Measurements from ENCODE around the gene TMEM248. TPM values are rescaled to one million over a fixed set of nuclear protein-coding genes. Genes with fewer than 3 reads are reported as not detected.
"Not testable (repeated sequence)": the region's sequence is repeated elsewhere in the genome, so short reads cannot be mapped to it uniquely, and the experiment has no call there.

Gene TMEM248
- total RNA-seq, 1 donor from 2014 or later, result 117 TPM

- DNase-seq (ENCODE audit: extremely low read depth, low read depth, low spot score), result peak; percentile 95
Measured at GRCh38 chr7:66995050-66995776, 74.2 kb downstream of the TMEM248 start, which contains the start of gene SBDS. SBDS (minus strand) TSS chr7:66995586; CDS start chr7:66995417, 169 bp downstream.

GRCh38 chr7:66996444-66997191 is 75.6 kb downstream of the TMEM248 start, which contains the start of gene TYW1:
TYW1 (plus strand) TSS chr7:66996833; CDS start chr7:66996979, 146 bp downstream.
- DNase-seq (ENCODE audit: extremely low read depth, low read depth, low spot score), result peak; percentile 92

DNA sequence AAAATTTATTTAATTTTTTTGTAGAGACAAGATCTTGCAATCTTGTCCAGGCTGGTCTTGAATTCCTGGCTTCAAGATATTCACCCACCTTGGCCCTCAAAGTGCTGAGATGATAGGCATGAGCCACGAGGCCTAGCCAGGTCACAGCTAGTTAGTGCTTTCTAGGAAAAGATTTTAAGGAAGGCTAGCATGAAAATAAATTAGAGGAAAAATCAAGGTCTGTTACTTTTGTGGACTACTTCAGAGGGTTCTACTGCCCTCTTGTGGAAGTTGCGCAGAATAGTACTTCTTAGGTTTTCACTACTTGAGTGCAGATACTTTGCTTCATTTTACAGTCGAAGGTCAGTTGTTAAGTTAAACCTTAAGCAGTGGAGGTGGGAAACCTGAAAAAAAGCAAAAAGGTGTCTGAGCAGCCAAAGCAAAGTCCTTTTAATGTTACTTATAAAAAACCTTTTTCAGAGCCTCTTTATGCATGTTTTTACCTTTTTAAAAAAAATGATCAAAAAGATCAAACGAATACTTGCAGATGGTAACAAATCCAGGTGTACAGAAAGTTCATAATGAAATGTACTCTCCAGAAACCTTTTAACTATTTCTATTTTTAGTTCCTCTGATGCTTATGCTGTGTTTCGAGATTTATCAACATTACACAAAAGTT is 79.7 kb downstream of the TMEM248 start:
- not testable (repeated sequence) for DNase-seq (ENCODE audit: extremely low read depth, low read depth, low spot score)

DNA sequence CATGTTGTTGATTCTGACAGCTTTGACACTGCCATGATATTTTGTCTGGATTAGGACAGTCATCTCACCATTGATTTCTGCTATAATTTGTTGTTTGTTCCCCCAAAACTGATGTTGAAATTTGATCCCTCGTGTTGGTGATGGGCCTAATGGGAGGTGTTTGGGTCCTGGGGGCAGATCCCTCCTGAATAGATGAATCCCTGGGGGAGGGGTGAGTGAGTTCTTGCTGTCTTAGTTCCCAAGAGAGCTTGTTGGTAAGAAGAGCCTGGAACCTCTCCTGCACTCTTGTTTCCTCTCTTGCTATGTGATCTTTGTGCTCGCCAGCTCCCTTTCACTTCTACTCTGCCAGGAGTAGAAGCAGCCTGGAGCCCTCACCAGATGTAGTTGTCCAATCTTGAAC is 83.1 kb downstream of the TMEM248 start:
- not testable (repeated sequence) for DNase-seq (ENCODE audit: extremely low read depth, low read depth, low spot score)

- no peak for DNase-seq (ENCODE audit: extremely low read depth, low read depth, low spot score)
Measured at GRCh38 chr7:67006965-67007364, 85.9 kb downstream of the TMEM248 start.

Other genes starting within 250 kb of the TMEM248 start
- 12.3 and 15.2 TPM in 2 replicates for gene RABGEF1, start 180.5 kb upstream of the TMEM248 start, total RNA-seq
- 87.8 and 114 TPM in 2 replicates for gene SBDS, start 74.4 kb downstream of the TMEM248 start, total RNA-seq
- gene TYW1, start 75.6 kb downstream of the TMEM248 start, total RNA-seq, result 13.2 and 35.7 TPM in 2 replicates

Data from glomerular endothelial cell (primary cell).